IMR-90 (cell line): ENCODE results near the gene CD33. TPM values are rescaled to one million over a fixed set of nuclear protein-coding genes. Genes with fewer than 3 reads are reported as not detected.

ENCODE experiments used
- ATAC-seq: fragments of 200-7000 bp; cut with Tn5 transposase; 2 replicates; pipeline ENCODE4 v1.9.1; 2020; ENCODE audit warnings: low read depth, mild to moderate bottlenecking, moderate library complexity
- BruUV-seq: library from RNA; stranded (reverse); fragments of 400-500 nt; replicated peaks from 2 replicates; lab custom pipeline; 2021; lab: Mats Ljungman, UMichigan
- CTCF ChIA-PET: fragments of 300-600 bp; formaldehyde crosslinking; extraction: SDS; loops from one replicate; lab custom pipeline; 2021; ENCODE audit warnings: antibody characterized with exemption; lab: Yijun Ruan, JAX
- POLR2A ChIA-PET: fragments of 300-600 bp; sonication (Branson Sonifier 250); formaldehyde crosslinking; loops from one replicate; lab custom pipeline; 2022; ENCODE audit warnings: antibody characterized with exemption; ENCODE audit not compliant: unreplicated experiment; lab: Charles Lee
- DNase-seq: peaks from one replicate; pipeline ENCODE4 v3.0.0; 2013
- H2AFZ ChIP-seq: replicated peaks from 2 replicates; pipeline ENCODE3; 2013; ENCODE audit warnings: low read length, mild to moderate bottlenecking; ENCODE audit not compliant: poor library complexity
- H2AK5ac ChIP-seq: 2 replicates; pipeline ENCODE4 v1.6.1; 2013; ENCODE audit warnings: low read depth, low read length, inconsistent platforms
- H2AK9ac ChIP-seq: replicated peaks from 2 replicates; pipeline ENCODE3; 2013; ENCODE audit warnings: mild to moderate bottlenecking, low read depth, low read length, moderate library complexity; ENCODE audit not compliant: poor library complexity
- H2BK120ac ChIP-seq: 2 replicates; pipeline ENCODE4 v1.6.1; 2013; ENCODE audit warnings: low read depth, low read length, inconsistent platforms
- H2BK15ac ChIP-seq: 3 replicates; pipeline ENCODE4 v1.6.1; 2013; ENCODE audit warnings: low read depth, low read length, inconsistent platforms
- H2BK20ac ChIP-seq: 2 replicates; pipeline ENCODE4 v1.6.1; 2013; ENCODE audit warnings: low read depth, mild to moderate bottlenecking, inconsistent platforms, low read length, moderate library complexity
- H2BK5ac ChIP-seq: 2 replicates; pipeline ENCODE4 v1.6.1; 2013; ENCODE audit warnings: mild to moderate bottlenecking, low read depth, low read length, inconsistent platforms; ENCODE audit not compliant: poor library complexity, severe bottlenecking
- H3K14ac ChIP-seq: replicated peaks from 2 replicates; pipeline ENCODE4 v1.6.1; 2013; ENCODE audit warnings: low read depth, low read length, inconsistent platforms
- H3K18ac ChIP-seq: 2 replicates; pipeline ENCODE4 v1.6.1; 2013; ENCODE audit warnings: low read depth, low read length, control low read depth
- H3K23ac ChIP-seq: 2 replicates; pipeline ENCODE4 v1.6.1; 2013; ENCODE audit warnings: low read depth, low read length, inconsistent platforms
- H3K27ac ChIP-seq: 2 replicates; pipeline ENCODE4 v1.5.1; 2013; ENCODE audit warnings: mild to moderate bottlenecking, control low read depth, low read length; ENCODE audit not compliant: insufficient read depth
- H3K27me3 ChIP-seq: 2 replicates; pipeline ENCODE4 v1.6.1; 2013; ENCODE audit warnings: low read length; ENCODE audit not compliant: control insufficient read depth, insufficient read depth
- H3K36me3 ChIP-seq: 2 replicates; pipeline ENCODE4 v1.6.1; 2013; ENCODE audit warnings: low read length, mixed read lengths; ENCODE audit not compliant: control insufficient read depth, insufficient read depth
- H3K4ac ChIP-seq: 2 replicates; pipeline ENCODE4 v1.6.1; 2013; ENCODE audit warnings: low read depth, low read length, inconsistent platforms
- H3K4me1 ChIP-seq: 2 replicates; pipeline ENCODE4 v1.6.1; 2013; ENCODE audit warnings: low read length, mixed read lengths; ENCODE audit not compliant: control insufficient read depth, insufficient read depth
- H3K4me2 ChIP-seq: 2 replicates; pipeline ENCODE4 v1.6.1; 2013; ENCODE audit warnings: low read depth, mild to moderate bottlenecking, control low read depth, low read length, moderate library complexity
- H3K4me3 ChIP-seq: 2 replicates; pipeline ENCODE4 v1.5.1; 2013; ENCODE audit warnings: low read depth, mild to moderate bottlenecking, control low read depth, low read length, moderate library complexity; ENCODE audit not compliant: insufficient read depth
- H3K56ac ChIP-seq: 2 replicates; pipeline ENCODE4 v1.6.1; 2013; ENCODE audit warnings: low read length, inconsistent platforms; ENCODE audit not compliant: insufficient read depth; ENCODE audit errors: extremely low read depth
- H3K79me1 ChIP-seq, 2 experiments: 2 replicates each; pipeline ENCODE4 v1.6.1; 2013; ENCODE audit warnings: low read length in 2 of 2, inconsistent platforms in 1 of 2, low read depth in 1 of 2
- H3K9ac ChIP-seq: 2 replicates; pipeline ENCODE4 v1.6.1; 2013; ENCODE audit warnings: low read depth, low read length, control low read depth
- H3K9me1 ChIP-seq: 2 replicates; pipeline ENCODE4 v1.6.1; 2013; ENCODE audit warnings: low read length, inconsistent platforms; ENCODE audit not compliant: insufficient read depth
- H3K9me3 ChIP-seq: 2 replicates; pipeline ENCODE4 v1.6.1; 2013; ENCODE audit warnings: low read length; ENCODE audit not compliant: control insufficient read depth, insufficient read depth
- H4K20me1 ChIP-seq: 2 replicates; pipeline ENCODE4 v1.6.1; 2013; ENCODE audit warnings: low read length, inconsistent platforms; ENCODE audit not compliant: insufficient read depth
- H4K5ac ChIP-seq: 2 replicates; pipeline ENCODE4 v1.6.1; 2013; ENCODE audit warnings: mild to moderate bottlenecking, low read depth, low read length, control low read depth
- H4K8ac ChIP-seq, 2 experiments: 2 replicates each; pipeline ENCODE4 v1.6.1; 2013; ENCODE audit warnings: low read depth in 2 of 2, low read length in 2 of 2, control low read depth in 1 of 2, inconsistent platforms in 1 of 2
- H4K91ac ChIP-seq: 2 replicates; pipeline ENCODE4 v1.6.1; 2013; ENCODE audit warnings: low read depth, low read length, inconsistent platforms; ENCODE audit not compliant: insufficient read depth
- BHLHE40 ChIP-seq: fragments of 150-350 bp; IDR thresholded peaks from 2 replicates; pipeline ENCODE4 v1.6.1; 2016; ENCODE audit warnings: mild to moderate bottlenecking, low read depth, low read length
- CEBPB ChIP-seq: IDR thresholded peaks from 2 replicates; pipeline ENCODE4 v1.6.1; 2012; ENCODE audit warnings: low read depth, low read length, improper control_type of control experiment
- CHD1 ChIP-seq: IDR thresholded peaks from 2 replicates; pipeline ENCODE4 v1.6.1; 2012; ENCODE audit warnings: low read depth, low read length, improper control_type of control experiment
- FOS ChIP-seq: fragments of 150-350 bp; IDR thresholded peaks from 2 replicates; pipeline ENCODE4 v1.6.1; 2016; ENCODE audit warnings: low read depth, low read length
- MAZ ChIP-seq: IDR thresholded peaks from 2 replicates; pipeline ENCODE4 v1.6.1; 2012; ENCODE audit warnings: low read depth, mild to moderate bottlenecking, low read length, improper control_type of control experiment, moderate library complexity, borderline replicate concordance
- MXI1 ChIP-seq: IDR thresholded peaks from 2 replicates; pipeline ENCODE4 v1.6.1; 2012; ENCODE audit warnings: low read depth, mild to moderate bottlenecking, low read length, moderate library complexity, borderline replicate concordance
- NFE2L2 ChIP-seq: fragments of 150-350 bp; IDR thresholded peaks from 2 replicates; pipeline ENCODE4 v1.6.1; 2016; ENCODE audit warnings: low read depth, mild to moderate bottlenecking, low read length
- POLR2A ChIP-seq: IDR thresholded peaks from 2 replicates; pipeline ENCODE4 v1.6.1; 2012; ENCODE audit warnings: mild to moderate bottlenecking, low read depth, low read length
- RAD21 ChIP-seq: IDR thresholded peaks from 2 replicates; pipeline ENCODE4 v1.6.1; 2012; ENCODE audit warnings: low read length, improper control_type of control experiment
- RCOR1 ChIP-seq: IDR thresholded peaks from 2 replicates; pipeline ENCODE4 v1.6.1; 2012; ENCODE audit warnings: mild to moderate bottlenecking, low read length, improper control_type of control experiment; ENCODE audit not compliant: insufficient replicate concordance
- RFX5 ChIP-seq: IDR thresholded peaks from 2 replicates; pipeline ENCODE4 v1.8.0; 2012; ENCODE audit warnings: low read depth, mild to moderate bottlenecking, low read length, moderate library complexity
- SMC3 ChIP-seq: fragments of 150-350 bp; IDR thresholded peaks from 2 replicates; pipeline ENCODE4 v1.6.1; 2016; ENCODE audit warnings: low read depth, mild to moderate bottlenecking, antibody characterized with exemption, low read length, moderate library complexity
- WGBS, 2 experiments: methylation state at CpG; one replicate each; pipeline versions ENCODE4 v1.1.5 to v1.1.7; 2013; ENCODE audit warnings: missing lambda C conversion rate in 2 of 2; ENCODE audit not compliant: insufficient read length in 1 of 2; ENCODE audit errors: extremely low coverage in 2 of 2; 5-methylcytosine and 5-hydroxymethylcytosine counted together
- dilution Hi-C: fragments of 300-500 bp; cut with HindIII; formaldehyde crosslinking; loops from one replicate; pipeline ENCODE4 v1.14.3; 2018; ENCODE audit warnings: low sequenced_read_pairs; ENCODE audit not compliant: unreplicated experiment
- in situ Hi-C: fragments of 300-500 bp; cut with MboI; formaldehyde crosslinking; loops from 3 replicates; pipeline ENCODE4 v1.14.3; 2019; ENCODE audit warnings: low sequenced_read_pairs, inconsistent platforms, mixed read lengths
- intact Hi-C: fragments of 100-400 bp; cut with micrococcal nuclease; formaldehyde crosslinking; loops from 2 replicates; pipeline ENCODE4 v1.10.0; 2022
- polyA plus RNA-seq, 3 experiments: library from polyadenylated mRNA; depleted of rRNA; stranded (reverse); fragments of >200 nt; gene quantifications; 2 replicates each; pipeline ENCODE4 v1.2.3, GENCODE V29; 2012; ENCODE audit warnings: low replicate concordance in 1 of 3
- total RNA-seq: library from RNA; depleted of rRNA; stranded (reverse); fragments of >200 nt; gene quantifications from 2 replicates; pipeline ENCODE4 v1.2.3, GENCODE V29; 2012
- TF ChIP-seq, protein P1 (sequence below): conservative IDR thresholded peaks from 2 replicates; pipeline ENCODE4 v1.5.1; 2012; ENCODE audit warnings: mild to moderate bottlenecking, low read depth, low read length, improper control_type of control experiment
- TF ChIP-seq, protein P2 (sequence below): fragments of 150-350 bp; IDR thresholded peaks from 2 replicates; pipeline ENCODE4 v1.6.1; 2016; ENCODE audit warnings: low read depth, mild to moderate bottlenecking, low read length, moderate library complexity, borderline replicate concordance

CD33 gene
- total and polyA plus RNA-seq, 2 of the 4 experiments (the other 2 are of a cell fraction): not detected

DNA sequence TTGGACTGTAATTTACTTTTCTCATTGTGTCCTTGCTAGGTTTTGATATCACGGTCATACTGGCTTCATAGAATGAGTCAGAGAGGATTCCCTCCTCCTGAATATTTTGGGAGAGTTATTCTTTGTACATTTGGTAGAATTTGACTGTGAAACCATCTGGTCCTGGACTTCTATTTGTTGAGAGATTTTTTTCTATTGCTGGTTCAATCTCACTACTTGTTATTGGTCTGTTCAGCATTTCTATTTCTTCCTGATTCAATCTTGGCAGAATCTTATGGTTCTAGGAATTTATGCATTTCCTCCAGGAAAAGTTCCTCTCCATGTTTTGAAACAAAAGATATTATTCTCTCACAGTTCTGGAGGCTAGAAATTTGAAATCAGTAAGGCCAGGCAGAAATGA is 4.9 kb upstream of the CD33 start:
- TF ChIP-seq POLR2A (no peak), RAD21 (no peak), SMC3 (no peak), FOS (no peak), BHLHE40 (no peak), RFX5 (no peak), MAZ (no peak), RCOR1 (no peak), NFE2L2 (no peak), CHD1 (no peak), MXI1 (no peak), CEBPB (no peak)
- TF ChIP-seq, protein P1, sequence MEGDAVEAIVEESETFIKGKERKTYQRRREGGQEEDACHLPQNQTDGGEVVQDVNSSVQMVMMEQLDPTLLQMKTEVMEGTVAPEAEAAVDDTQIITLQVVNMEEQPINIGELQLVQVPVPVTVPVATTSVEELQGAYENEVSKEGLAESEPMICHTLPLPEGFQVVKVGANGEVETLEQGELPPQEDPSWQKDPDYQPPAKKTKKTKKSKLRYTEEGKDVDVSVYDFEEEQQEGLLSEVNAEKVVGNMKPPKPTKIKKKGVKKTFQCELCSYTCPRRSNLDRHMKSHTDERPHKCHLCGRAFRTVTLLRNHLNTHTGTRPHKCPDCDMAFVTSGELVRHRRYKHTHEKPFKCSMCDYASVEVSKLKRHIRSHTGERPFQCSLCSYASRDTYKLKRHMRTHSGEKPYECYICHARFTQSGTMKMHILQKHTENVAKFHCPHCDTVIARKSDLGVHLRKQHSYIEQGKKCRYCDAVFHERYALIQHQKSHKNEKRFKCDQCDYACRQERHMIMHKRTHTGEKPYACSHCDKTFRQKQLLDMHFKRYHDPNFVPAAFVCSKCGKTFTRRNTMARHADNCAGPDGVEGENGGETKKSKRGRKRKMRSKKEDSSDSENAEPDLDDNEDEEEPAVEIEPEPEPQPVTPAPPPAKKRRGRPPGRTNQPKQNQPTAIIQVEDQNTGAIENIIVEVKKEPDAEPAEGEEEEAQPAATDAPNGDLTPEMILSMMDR: no peak
- TF ChIP-seq, protein P2, sequence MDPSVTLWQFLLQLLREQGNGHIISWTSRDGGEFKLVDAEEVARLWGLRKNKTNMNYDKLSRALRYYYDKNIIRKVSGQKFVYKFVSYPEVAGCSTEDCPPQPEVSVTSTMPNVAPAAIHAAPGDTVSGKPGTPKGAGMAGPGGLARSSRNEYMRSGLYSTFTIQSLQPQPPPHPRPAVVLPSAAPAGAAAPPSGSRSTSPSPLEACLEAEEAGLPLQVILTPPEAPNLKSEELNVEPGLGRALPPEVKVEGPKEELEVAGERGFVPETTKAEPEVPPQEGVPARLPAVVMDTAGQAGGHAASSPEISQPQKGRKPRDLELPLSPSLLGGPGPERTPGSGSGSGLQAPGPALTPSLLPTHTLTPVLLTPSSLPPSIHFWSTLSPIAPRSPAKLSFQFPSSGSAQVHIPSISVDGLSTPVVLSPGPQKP: no peak
- BruUV-seq: no TSS peak
- no peak overlapping the region for H2BK20ac ChIP-seq
- no peak overlapping the region for H3K4me2 ChIP-seq
- intact Hi-C loops (no loop called here), dilution Hi-C loops (no loop called here), in situ Hi-C loops (no loop called here)
- no peak overlapping the region for H3K4ac ChIP-seq
- H4K91ac ChIP-seq: no peak overlapping the region
- no peaks in the 10 kb centered on the region for H4K20me1 ChIP-seq
- WGBS, 2 experiments: no CpG with 5 or more reads among the region's 1 CpG
- no peak overlapping the region for H2BK120ac ChIP-seq
- no peak overlapping the region for H3K18ac ChIP-seq
- POLR2A ChIA-PET: no interaction called here
- no peaks in the 10 kb centered on the region for H3K9me1 ChIP-seq
- H3K4me1 ChIP-seq: no peaks in the 10 kb centered on the region
- no peak overlapping the region for H2AFZ ChIP-seq
- ATAC-seq: no peak
- no peak overlapping the region for H2BK15ac ChIP-seq
- no peak overlapping the region for H2BK5ac ChIP-seq
- no peaks in the 10 kb centered on the region for H3K79me1 ChIP-seq
- no peak for DNase-seq
- H3K9ac ChIP-seq: no peak overlapping the region
- no peak overlapping the region for H3K27ac ChIP-seq
- no peaks in the 10 kb centered on the region for H3K36me3 ChIP-seq
- no peak overlapping the region for H3K56ac ChIP-seq
- peaks cover 7% of the 10 kb centered on the region for H3K9me3 ChIP-seq
- no peaks in the 10 kb centered on the region for H3K27me3 ChIP-seq
- no peak overlapping the region for H3K4me3 ChIP-seq
- no peak overlapping the region for H4K5ac ChIP-seq
- no peak overlapping the region for H4K8ac ChIP-seq
- no peak overlapping the region for H3K23ac ChIP-seq
- no peak overlapping the region for H3K14ac ChIP-seq
- H2AK5ac ChIP-seq: no peak overlapping the region
- H2AK9ac ChIP-seq: no peak overlapping the region
- CTCF ChIA-PET: no interaction called here
